Spleen (tissue), 7 donors: Measurements from ENCODE around the gene ATXN1.

ENCODE experiments used
- CTCF ChIP-seq, 11 experiments: fragments of 200-600 bp in 7 of 11; fragments of 450-650 bp in 4 of 11; sonication (generic) in 4 of 11; IDR thresholded peaks in 8 of 11; conservative IDR thresholded peaks in 3 of 11; 1 replicate in 7 of 11; 2 replicates in 4 of 11; pipeline versions ENCODE4 v1.4.0 to v1.8.0; 2016 to 2021; ENCODE audit warnings: antibody characterized with exemption in 11 of 11, inconsistent platforms in 4 of 11, mild to moderate bottlenecking in 1 of 11
- POLR2A ChIP-seq, 3 donors: fragments of 450-650 bp; IDR thresholded peaks; one replicate each; pipeline ENCODE4 v1.5.1; 2017; ENCODE audit warnings: antibody characterized with exemption in 3 of 3, mild to moderate bottlenecking in 1 of 3
- donor health status: DM: no; HTN: no; CAD: no; lungs with moderate emphysema.
- donor health status: DM: no; HTN: no; CAD: no.
- donor health status: DM: no; HTN: no; CAD: no.

GRCh38 chr6:16345449-16346330 is 415.6 kb downstream of the ATXN1 start:
- TF ChIP-seq CTCF (IDR thresholded peaks at IDR 0.05 in 8 of 11, conservative IDR thresholded peaks at IDR 0.05 in 3 of 11) (no peak), POLR2A (IDR thresholded peaks at IDR 0.05) (no peak)
